ENCODE data around the gene UROS. TPM values are rescaled to one million over a fixed set of nuclear protein-coding genes. Genes with fewer than 3 reads are reported as not detected.

UROS gene
- total and polyA plus RNA-seq, 2 of the 4 experiments (the other 2 are of a cell fraction) = 48.7 to 56.5 TPM

GRCh38 chr10:125871338-125871737 is 48.3 kb upstream of the UROS start:
- Histone ChIP-seq H3K4ac (ENCODE audit: low read depth, low read length) (no peak overlapping the region), H3K9me1 (ENCODE audit: insufficient read depth, low read length) (peaks cover 2% of the 10 kb centered on the region; the same call in 1 of the 2 replicates), H4K5ac (ENCODE audit: low read depth, low read length) (no peak overlapping the region), H4K8ac (ENCODE audit: low read depth in 2 of 2, low read length in 2 of 2) (no peak overlapping the region), H3K4me3 (ENCODE audit: insufficient read depth, low read depth, low read length) (no peak overlapping the region), H3K14ac (replicated peaks; ENCODE audit: low read depth, low read length) (no peak overlapping the region), H3K36me3 (ENCODE audit: control insufficient read depth, insufficient read depth, low read length) (peaks cover 12% of the 10 kb centered on the region), H3K27me3 (ENCODE audit: control insufficient read depth, insufficient read depth, low read length) (no peaks in the 10 kb centered on the region), H3K27ac (ENCODE audit: insufficient read depth, low read length) (peak overlapping the region; percentile 53; the same call in 1 of the 2 replicates), H2AK9ac (replicated peaks; ENCODE audit: low read depth, low read length, poor library complexity) (no peak overlapping the region), H3K79me1 (ENCODE audit: low read depth in 1 of 2, low read length in 2 of 2) (peaks cover under 1 to 6% of the 10 kb centered on the region in 2 experiments; a peak in 1 of 4 replicates), H3K9me3 (ENCODE audit: control insufficient read depth, insufficient read depth, low read length) (peaks cover 2% of the 10 kb centered on the region; the same call in 1 of the 2 replicates), H3K18ac (ENCODE audit: low read depth, low read length) (peak overlapping the region; percentile 4; the same call in 1 of the 2 replicates), H2BK20ac (ENCODE audit: low read depth, low read length) (no peak overlapping the region), H4K20me1 (ENCODE audit: insufficient read depth, low read length) (peaks cover 7% of the 10 kb centered on the region; the same call in 1 of the 2 replicates), H3K56ac (ENCODE audit: extremely low read depth, insufficient read depth, low read length) (no peak overlapping the region), H3K23ac (ENCODE audit: low read depth, low read length) (no peak overlapping the region), H2AK5ac (ENCODE audit: low read depth, low read length) (no peak overlapping the region), H2BK120ac (ENCODE audit: low read depth, low read length) (no peak overlapping the region), H2BK15ac (ENCODE audit: low read depth, low read length) (no peak overlapping the region), H3K9ac (ENCODE audit: low read depth, low read length) (no peak overlapping the region), H2AFZ (replicated peaks; ENCODE audit: low read length, poor library complexity) (no peak overlapping the region), H2BK5ac (ENCODE audit: low read depth, low read length, poor library complexity, severe bottlenecking) (peak overlapping the region; percentile 92), H4K91ac (ENCODE audit: insufficient read depth, low read depth, low read length) (no peak overlapping the region), H3K4me1 (ENCODE audit: control insufficient read depth, insufficient read depth, low read length) (peaks cover 13% of the 10 kb centered on the region), H3K4me2 (ENCODE audit: low read depth, low read length) (peak overlapping the region; percentile 54; the same call in 1 of the 2 replicates)
- ChIA-PET CTCF (no interaction called here), POLR2A (ENCODE audit: unreplicated experiment) (no interaction called here)
- intact Hi-C loops (cut with micrococcal nuclease) = loop anchor here (1.0 to 2.0 kb wide), 2 partner anchors 8 to 515 kb away; no protein-coding TSS in a partner anchor
- dilution Hi-C loops (cut with HindIII; ENCODE audit: low sequenced_read_pairs, unreplicated experiment) = no loop called here
- in situ Hi-C loops (cut with MboI; ENCODE audit: low sequenced_read_pairs) = no loop called here
- no peak for TF ChIP-seq SMC3 (IDR thresholded peaks at IDR 0.05; ENCODE audit: low read depth, low read length)
- TF ChIP-seq BHLHE40 (IDR thresholded peaks at IDR 0.05; ENCODE audit: low read depth, low read length) = no peak
- TF ChIP-seq POLR2A (IDR thresholded peaks at IDR 0.05; ENCODE audit: low read depth, low read length) = no peak
- no peak for TF ChIP-seq FOS (IDR thresholded peaks at IDR 0.05; ENCODE audit: low read depth, low read length)
- TF ChIP-seq MAFK (IDR thresholded peaks at IDR 0.05; ENCODE audit: low read depth, low read length) = no peak
- no peak for TF ChIP-seq USF2 (IDR thresholded peaks at IDR 0.05; ENCODE audit: low read depth, low read length)
- no peak for TF ChIP-seq CEBPB (IDR thresholded peaks at IDR 0.05; ENCODE audit: low read depth, low read length)
- TF ChIP-seq RFX5 (IDR thresholded peaks at IDR 0.05; ENCODE audit: low read depth, low read length) = no peak
- TF ChIP-seq ELK1 (IDR thresholded peaks at IDR 0.05; ENCODE audit: borderline replicate concordance, low read depth, low read length) = no peak
- TF ChIP-seq CHD1 (IDR thresholded peaks at IDR 0.05; ENCODE audit: low read depth, low read length) = no peak
- no peak for TF ChIP-seq RAD21 (IDR thresholded peaks at IDR 0.05; ENCODE audit: low read length)
- no peak for TF ChIP-seq NFE2L2 (IDR thresholded peaks at IDR 0.05; ENCODE audit: low read depth, low read length)
- TF ChIP-seq RCOR1 (IDR thresholded peaks at IDR 0.05; ENCODE audit: insufficient replicate concordance, low read length) = no peak
- TF ChIP-seq MAZ (IDR thresholded peaks at IDR 0.05; ENCODE audit: borderline replicate concordance, low read depth, low read length) = no peak
- TF ChIP-seq MXI1 (IDR thresholded peaks at IDR 0.05; ENCODE audit: borderline replicate concordance, low read depth, low read length) = no peak
- TF ChIP-seq CTCF (conservative IDR thresholded peaks at IDR 0.05; ENCODE audit: low read depth, low read length) = no peak
- ATAC-seq (ENCODE audit: low read depth) (peak; percentile 92), DNase-seq (peak; percentile 81)
- no TSS peak for BruUV-seq (replicated peaks)
- no CpG with 5 or more reads among the region's 4 CpGs for WGBS, 2 experiments (ENCODE audit: extremely low coverage in 2 of 2, insufficient read length in 1 of 2)

All from IMR-90 (cell line).